ENCODE data around the gene ARHGAP32.
A peak's percentile ranks its signal among the peaks of the same experiment; 100 is the strongest.
"Not testable (repeated sequence)": the region's sequence is repeated elsewhere in the genome, so short reads cannot be mapped to it uniquely, and the experiment has no call there.

Gene ARHGAP32

DNA sequence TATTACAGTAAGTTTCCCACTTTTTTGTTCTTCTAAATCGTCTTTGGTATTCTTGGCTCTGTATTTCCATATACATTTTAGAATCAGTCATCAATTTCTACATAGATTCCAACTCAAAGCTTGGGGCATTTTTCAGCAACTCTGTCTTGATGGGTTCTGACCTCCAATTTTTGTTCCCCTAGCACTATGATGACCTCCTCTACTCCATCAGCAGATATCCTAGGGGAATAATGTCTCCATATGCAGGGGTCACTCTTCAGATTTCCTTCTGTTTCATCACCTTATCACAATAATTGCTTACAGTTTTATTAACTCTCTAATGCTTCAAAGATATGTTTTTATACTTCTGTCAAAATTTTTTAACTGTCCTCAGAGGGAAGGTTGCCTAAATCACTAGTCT is 158.1 kb downstream of the ARHGAP32 start:
- no peak for DNase-seq (ENCODE audit: low spot score)

DNA sequence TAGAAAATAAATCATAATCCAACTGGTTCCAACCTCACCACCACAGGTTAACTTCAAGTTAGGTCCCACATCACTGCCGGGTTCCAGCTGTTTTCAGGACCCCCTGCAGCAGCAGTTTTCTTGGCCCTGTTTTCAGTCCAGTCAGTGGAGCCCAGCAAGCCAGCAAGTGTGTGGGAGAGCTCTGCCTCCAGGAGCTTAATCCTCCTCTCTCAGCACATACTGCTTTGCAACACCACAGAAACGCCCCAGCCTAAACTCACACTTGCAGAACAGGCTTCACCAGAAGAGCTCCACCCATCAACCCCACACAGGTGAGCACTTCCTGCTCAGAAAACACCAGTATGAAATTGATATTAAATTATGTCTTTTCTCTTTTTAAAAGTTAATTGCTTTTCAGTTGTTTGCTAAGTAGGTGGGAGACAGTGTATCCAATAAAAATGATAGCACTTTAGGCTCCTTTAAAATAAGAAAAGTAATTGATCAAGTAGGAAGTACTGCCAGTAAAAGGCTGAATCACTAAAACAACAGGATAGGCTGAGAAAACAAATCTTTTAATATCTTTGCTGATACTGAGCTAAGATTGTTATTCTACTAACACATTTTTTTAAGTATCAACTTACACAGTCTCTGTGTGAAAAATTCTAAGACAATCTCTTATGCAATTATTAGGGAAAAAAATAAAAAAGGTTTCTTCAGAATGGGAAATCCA is 168.0 kb downstream of the ARHGAP32 start:
- no peak for DNase-seq (ENCODE audit: low spot score)

DNA sequence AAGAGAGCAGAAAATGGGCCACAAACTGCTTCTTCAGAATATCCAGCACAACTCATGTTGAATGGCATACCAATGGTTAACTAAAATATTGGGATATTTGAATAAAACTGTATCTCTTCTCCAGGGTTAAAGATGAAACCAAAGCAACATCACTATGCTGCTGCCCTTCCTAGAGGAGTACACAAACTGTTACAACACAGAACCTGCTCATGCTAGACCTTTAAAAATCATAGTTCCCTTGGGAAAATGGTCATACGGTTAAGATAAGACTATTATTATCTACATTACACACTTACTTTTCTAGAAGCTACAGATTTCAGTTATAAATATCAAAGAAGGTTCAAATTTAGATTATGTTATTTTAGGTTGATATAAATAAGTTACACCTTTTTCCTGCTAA is 170.8 kb downstream of the ARHGAP32 start:
- no peak for DNase-seq (ENCODE audit: low spot score)

DNA sequence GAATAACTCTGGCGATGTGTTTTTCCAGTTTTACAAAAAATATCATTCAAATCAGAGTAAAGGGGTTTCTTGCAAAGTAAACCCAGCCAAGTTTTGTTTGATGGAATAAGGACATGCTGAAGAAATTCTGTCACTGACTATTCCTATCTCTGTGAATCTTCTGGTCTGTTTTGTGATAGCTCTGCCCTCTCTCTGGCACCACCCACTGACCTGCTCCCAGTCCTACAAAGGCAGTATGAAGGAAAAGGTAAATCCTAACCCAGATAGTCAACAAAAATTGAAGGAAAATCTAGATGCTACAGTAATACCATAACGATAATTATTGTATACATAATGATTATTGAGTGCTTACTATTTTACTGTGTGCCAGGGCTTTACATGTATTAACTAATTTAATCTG is 173.1 kb downstream of the ARHGAP32 start:
- DNase-seq (ENCODE audit: low spot score) = no peak

DNA sequence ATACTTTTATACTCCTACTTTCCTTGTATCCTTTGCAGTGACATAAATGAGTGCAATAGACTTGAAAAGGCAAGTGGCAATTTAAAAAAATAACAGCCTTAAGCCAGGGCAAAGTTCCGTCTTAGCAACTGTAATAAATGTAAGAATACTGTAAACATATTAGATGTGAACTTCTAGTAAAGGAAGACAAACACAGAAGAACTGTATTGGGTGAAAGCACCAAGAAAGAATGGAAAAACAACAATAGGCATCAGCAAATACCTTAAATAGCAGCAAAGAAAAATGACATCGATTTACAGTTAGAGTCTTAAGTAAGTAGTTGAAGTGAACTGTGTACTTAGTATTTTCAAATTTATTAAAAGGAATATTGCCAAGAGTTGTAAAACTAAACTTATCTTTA is 174.0 kb downstream of the ARHGAP32 start:
- DNase-seq (ENCODE audit: low spot score) = no peak

DNA sequence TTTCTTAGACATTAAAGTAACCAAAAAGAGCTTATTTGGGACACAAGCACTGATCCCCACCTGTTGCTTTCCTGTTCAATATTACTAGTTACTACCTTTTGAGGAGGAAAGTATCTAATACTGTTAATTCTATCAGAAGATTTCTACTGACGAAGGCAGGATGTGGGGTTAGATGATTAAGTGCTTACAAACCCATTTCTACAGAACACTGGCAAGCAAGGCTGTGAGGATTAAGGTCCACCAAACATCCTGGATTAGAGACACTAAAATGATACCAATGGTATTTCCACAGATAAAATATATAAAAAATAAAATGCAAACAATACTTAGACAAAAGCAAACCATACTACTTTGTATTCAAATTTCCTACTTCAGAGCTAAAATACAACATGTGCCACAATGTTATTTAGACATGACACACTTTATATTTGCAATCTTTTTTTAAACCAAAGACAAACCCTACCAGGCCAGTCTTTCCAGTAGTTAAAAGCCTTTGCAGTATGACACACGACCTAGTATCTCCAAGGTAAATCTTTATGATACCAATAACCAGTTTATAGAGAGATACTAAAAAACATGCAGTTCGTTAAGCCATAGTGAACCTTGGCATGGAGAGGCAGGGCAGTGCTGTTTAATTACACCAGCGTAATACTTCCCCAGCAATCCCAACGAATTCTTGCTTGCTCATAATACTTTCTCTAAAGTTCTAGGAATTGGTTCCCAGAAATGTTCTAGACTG is 178.2 kb downstream of the ARHGAP32 start:
- no peak for DNase-seq (ENCODE audit: low spot score)

DNA sequence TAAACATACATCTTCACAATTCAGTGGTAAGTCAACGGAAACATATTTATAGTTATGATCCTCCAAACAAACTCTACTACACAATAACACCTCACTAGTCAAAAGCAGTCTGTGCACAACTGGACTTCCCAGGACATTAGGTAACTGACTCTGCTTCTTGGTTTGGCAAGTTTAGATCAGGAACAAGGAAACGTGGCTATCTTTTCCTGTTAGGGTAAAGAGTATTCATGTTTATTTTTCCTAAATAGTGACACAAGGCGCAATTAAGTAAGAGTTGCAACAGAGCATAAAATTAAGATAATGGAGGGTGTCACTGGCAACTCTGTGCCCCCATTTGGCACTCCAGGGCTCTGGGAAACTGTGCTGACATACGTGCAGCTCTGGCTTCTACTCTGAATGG is 179.2 kb downstream of the ARHGAP32 start:
- DNase-seq (ENCODE audit: low spot score) = no peak

DNA sequence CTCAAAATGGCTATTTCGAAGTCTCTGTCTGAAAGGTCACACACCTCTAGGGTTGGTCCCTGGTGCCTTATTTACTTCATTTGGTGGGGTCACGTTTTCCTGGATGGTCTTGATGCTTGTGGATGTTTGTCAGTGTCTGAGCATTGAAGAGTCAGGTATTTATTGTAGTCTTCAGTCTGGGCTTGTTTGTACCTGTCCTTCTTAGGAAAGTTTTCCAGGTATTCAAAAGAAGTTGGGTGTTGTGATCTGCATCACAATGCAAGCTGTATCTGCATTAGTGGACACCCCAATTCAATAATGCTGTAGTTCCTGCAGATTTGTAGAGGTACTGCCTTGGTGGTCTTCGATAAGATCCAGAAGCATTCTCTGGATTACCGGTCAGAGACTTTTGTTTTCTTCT is 186.0 kb downstream of the ARHGAP32 start:
- DNase-seq (ENCODE audit: low spot score) = no peak

DNA sequence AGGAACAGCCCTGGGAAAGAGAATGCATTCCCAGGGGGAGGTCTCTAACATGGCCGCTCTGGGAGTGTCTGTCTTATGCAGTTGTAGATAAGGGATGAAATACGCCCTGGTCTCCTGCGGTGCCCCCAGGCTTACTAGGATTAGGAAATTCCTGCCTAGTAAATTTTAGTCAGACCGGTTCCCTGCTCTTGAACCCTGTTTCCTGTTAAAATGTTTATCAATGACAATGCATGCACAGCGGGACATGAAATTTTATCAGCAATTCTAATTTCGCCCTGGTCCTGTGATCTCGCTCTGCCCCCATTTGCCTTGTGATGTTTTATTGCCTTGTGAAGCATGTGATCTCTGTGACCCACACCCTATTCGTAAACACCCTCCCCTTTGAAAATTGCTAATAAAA is 193.0 kb downstream of the ARHGAP32 start:
- DNase-seq (ENCODE audit: low spot score) = not testable (repeated sequence)

DNA sequence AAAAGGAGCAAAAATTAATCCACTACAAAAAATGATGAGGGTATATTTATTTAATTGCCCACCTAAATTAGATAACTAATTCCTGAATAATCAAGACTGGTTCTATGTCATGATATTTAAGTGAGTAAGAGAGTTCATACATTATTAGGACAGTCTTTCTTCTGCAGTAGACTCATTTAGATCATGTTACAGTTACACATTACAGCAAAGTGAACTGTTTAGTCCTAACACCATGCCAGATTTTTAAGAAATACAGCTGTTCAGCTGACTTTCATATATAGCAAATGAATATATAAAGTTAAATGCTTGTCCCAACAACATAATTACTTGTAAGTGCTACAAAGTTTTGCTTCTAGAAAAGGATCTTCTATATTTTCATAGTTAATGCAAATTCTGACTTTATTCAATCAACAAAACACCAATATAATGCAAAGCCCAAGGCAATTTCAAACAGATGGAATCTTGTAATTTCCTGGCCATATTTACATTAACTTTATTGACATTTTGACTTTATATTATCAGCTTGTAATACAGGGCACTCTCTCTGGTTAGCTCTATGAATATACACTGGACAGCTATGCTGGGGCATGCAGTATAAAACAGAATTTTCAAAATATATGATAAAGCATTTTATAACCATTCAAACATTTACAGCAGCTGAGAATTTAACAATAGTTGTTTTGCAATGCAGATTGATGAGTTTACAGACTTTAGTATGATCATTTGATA is 203.7 kb downstream of the ARHGAP32 start:
- no peak for DNase-seq (ENCODE audit: low spot score)

DNA sequence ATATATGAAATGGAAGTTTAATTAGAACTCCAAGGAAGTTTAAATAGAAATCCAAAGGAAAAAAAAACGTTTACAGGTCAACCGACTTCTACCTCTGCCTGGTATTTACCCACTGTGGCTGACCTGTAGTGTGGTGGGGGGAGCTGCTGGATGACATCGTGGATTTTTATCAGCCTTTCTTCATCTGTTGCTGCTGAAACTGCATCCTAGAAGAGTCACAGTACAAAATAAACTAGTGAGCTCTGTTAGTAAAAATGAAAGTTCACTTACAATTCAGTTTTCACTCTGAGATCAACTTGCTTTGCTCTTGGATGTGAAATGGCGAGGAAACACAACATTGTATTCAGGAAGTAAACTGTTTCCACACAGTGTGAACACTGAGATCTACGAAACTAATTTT is 206.2 kb downstream of the ARHGAP32 start:
- DNase-seq (ENCODE audit: low spot score) = no peak

DNA sequence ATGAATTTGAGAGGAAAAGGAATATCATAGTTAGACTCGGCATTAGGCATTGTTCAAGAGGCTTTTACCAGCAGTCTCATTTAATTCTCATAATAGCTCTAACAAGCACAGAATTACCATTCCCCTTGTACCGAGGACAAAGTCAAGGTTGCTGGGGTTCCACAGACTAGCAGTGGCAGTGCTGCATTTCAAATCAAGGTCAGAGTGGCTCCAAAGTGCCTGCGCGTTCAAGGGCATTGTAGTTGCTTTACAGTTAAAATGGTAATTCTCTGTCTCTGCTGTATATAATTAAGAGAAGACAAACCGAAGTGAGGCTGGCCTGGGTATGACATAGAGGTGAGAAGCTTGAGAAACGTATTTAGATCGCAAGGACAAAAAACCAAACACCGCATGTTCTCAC is 209.1 kb downstream of the ARHGAP32 start:
- DNase-seq (ENCODE audit: low spot score) = no peak

DNA sequence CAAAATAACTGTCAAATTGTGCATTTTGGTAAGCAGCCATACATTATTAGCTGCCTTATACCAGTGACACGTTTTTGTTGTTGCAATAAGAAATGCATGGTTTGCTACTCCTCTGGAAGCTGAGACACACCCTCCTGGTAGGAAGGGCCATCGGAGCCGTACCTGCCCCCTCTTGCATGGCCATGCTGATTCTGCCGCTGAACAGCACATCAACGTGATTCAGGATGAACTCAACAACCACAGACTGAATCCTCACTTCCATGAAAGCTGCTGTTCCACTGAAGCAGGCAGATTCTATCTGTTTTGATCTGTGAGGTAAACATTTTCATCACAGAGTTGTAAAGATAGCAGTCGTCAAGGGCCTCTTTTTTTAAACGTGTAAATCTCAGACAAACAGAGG is 210.9 kb downstream of the ARHGAP32 start:
- no peak for DNase-seq (ENCODE audit: low spot score)

DNA sequence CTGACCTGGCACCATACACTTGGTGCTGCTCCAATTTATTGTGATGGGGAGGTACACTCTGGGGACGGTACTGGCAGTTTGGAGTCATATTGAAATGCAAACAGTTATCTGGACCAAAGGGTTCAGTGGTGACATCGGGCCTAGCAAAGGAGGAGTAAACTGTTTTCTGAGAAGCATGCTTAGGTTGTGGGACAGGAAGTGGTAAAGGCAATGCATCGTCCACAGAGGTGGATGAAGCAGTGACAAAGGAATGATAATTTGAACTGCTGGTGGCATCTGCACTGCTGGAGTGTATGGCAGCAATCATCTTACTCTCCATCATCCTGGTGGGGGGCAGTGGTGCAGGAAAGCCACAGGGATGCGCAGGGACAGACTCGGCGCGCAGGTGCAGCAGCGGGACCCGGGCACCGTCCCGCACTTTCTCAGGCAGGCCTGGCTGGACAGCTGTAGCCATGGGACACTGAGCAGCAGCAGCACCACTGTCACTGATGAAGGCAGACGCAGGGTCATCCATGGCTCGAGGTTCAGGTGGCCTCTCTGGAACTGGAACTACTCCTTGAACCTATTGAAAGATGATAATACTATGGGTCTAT is 221.4 kb downstream of the ARHGAP32 start:
- no peak for DNase-seq (ENCODE audit: low spot score)

DNA sequence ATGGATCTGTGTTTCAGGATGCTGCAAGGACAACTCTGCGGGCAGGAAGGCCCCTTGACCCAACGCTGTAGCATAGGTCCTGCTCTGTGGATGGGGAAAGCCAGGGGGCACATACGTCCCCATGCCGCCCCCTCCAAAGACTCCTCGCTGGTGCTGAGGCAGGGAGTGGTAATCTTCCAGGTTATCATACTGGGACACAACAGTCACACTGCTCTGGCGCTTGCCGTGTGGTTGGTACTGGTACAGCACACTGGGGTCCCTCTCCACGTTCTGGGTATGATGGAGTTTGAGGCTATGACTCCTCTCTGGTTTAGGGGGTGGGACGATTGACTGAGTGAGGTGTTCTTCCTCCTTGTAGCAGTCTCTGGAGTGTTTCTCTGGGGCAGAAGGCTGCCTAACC is 223.2 kb downstream of the ARHGAP32 start:
- no peak for DNase-seq (ENCODE audit: low spot score)

DNA sequence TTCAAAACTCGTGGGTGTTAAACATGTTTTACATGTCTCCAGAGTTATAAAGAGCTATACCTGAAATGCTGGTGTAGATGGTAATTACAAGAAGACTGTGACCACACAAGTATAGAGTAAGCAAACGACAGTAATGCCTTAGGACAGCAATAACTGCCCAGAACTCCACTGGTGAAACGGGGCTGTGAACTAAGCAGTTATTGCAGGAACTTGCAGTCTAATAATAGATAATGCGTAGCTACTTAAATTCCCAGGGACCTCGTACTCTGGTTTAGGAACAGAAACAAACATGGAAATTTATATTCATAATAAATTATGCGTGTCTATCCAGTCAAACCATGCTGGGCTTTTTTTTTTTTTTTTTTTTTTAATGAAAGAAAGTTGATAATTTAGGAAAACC is 224.5 kb downstream of the ARHGAP32 start:
- DNase-seq (ENCODE audit: low spot score) = no peak

DNA sequence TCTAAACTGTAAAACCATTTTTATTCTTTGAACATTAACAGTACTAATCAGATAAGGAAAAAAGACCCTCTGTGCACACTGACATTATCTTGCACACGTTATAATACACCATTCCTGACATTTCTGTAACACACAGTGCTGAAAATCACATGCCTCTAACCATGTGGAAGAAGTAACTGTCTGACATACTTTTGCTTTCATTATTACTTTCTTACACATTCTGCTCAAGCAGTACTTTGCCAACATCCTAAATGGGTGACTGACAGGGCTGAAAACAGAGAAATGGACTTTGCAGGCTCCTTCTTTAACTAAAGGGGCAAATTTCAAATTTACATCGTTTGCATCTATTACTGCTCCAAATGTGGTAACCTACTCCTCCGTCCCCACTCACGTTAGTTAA is 226.6 kb downstream of the ARHGAP32 start:
- peak; percentile 52 for DNase-seq (ENCODE audit: low spot score)

DNA sequence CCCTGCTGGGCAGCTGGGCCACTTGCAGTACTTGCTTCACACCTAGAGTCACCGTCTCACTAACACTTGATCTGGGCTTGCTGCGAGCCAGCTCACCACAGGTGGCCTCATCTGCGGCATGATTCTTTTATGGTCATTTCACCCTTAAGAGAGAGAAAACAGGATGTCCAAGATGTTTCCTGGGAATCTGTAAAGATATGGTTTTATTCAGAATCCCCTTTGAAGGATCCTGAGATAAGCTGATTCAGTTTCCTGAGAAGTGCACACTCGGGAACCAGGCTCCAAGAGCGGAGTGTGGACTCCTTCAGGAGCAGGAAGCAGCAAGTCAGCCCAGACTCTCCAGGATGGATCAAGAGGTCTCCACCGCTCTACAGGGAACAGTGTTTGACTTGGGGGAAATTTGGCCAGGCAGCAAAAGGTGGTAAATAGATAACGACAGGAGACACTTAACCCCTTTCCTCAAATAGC is 227.6 kb downstream of the ARHGAP32 start:
- DNase-seq (ENCODE audit: low spot score) = peak; percentile 12

DNA sequence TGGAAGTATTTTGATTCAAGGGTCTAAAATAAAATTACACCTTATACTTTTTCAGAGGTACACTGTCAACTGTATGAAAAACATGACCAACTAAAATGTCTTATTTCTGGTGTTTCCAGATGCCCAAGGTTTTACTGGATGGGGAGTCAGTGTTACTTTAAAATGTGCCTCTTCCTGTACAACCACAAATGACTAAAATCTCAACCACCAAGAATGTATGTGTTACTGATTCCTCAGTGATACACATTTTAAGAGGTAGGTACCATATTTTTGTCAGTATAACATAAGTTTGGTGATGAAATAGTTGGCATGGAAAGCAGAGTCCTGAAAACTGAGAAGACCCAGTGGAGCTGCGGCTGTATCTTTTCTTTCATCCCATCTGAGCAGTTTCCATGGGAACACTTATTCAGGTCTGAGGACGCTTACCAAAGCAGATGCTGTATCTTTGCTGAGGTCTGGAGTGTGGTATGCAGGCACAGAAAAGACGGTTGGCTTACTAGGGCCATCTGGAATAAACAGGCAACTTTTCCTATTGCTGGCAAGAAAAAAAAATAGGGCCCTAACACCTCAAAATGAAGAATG is 228.3 kb downstream of the ARHGAP32 start:
- DNase-seq (ENCODE audit: low spot score) = no peak

DNA sequence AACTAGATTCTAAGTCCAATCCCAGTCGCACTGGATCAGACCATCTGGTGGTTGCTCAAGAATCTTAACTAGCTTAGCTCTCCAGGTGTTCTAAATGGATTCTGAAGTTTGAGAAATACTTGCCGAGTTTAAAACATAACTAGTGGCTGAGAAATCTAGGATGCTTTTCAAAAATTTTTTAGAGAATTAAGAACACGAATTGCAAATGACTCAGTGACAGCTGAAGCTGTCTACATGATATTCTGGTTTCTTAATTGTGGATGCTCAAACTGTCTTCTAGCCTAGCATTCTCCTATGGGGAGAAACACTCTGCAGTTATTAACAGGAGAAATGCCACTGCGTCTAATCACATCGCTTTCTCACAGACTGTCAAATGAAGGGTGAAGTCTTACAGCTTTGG is 229.2 kb downstream of the ARHGAP32 start:
- no peak for DNase-seq (ENCODE audit: low spot score)

DNA sequence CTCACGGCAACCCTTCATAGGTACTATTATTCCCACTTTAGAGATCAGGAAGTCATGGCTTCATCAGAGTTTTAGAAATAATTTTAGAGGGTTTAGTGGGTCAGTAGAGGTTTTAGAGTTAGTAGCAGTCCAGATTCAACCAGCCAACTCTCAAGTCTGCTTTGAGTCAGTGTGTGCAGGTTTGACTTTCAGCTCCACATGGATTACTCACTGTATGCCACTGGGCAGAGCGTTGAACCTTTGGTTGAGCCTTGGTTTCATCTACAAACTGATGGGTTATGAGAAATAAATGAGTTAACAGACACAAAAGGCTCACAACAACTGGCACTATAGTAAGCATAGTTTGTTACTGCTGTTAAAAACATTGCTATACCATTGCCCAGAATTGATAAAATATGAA is 230.5 kb downstream of the ARHGAP32 start:
- no peak for DNase-seq (ENCODE audit: low spot score)

DNA sequence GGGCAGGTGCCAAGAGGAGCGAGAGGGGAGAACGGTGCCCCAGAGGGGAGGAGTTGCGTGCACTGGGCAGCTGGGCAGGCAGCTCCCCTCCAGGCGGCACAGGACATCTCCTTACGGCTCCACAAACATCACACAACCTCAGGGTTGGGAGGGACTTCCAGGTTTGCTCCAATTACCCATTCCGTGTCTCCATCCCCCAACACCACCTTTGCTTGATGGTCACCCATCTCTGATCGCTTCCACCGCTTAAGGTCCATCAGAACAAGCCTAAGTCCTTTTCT is 235.0 kb downstream of the ARHGAP32 start:
- no peak for DNase-seq (ENCODE audit: low spot score)
